ENCODE results near the gene RGL4.
"Not testable (repeated sequence)": the region's sequence is repeated elsewhere in the genome, so short reads cannot be mapped to it uniquely, and the experiment has no call there.

Gene RGL4

GRCh38 chr22:23657727-23658126 is 33.1 kb upstream of the RGL4 start:
- in situ Hi-C loops (cut with MboI; ENCODE audit: low sequenced_read_pairs, unreplicated experiment): no loop called here
- TF ChIP-seq, protein P1, sequence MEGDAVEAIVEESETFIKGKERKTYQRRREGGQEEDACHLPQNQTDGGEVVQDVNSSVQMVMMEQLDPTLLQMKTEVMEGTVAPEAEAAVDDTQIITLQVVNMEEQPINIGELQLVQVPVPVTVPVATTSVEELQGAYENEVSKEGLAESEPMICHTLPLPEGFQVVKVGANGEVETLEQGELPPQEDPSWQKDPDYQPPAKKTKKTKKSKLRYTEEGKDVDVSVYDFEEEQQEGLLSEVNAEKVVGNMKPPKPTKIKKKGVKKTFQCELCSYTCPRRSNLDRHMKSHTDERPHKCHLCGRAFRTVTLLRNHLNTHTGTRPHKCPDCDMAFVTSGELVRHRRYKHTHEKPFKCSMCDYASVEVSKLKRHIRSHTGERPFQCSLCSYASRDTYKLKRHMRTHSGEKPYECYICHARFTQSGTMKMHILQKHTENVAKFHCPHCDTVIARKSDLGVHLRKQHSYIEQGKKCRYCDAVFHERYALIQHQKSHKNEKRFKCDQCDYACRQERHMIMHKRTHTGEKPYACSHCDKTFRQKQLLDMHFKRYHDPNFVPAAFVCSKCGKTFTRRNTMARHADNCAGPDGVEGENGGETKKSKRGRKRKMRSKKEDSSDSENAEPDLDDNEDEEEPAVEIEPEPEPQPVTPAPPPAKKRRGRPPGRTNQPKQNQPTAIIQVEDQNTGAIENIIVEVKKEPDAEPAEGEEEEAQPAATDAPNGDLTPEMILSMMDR (IDR thresholded peaks at IDR 0.05; ENCODE audit: borderline replicate concordance, control extremely low read depth, extremely low read depth, insufficient read depth, missing control alignments): no peak
- no peak for DNase-seq (ENCODE audit: low spot score)

DNA sequence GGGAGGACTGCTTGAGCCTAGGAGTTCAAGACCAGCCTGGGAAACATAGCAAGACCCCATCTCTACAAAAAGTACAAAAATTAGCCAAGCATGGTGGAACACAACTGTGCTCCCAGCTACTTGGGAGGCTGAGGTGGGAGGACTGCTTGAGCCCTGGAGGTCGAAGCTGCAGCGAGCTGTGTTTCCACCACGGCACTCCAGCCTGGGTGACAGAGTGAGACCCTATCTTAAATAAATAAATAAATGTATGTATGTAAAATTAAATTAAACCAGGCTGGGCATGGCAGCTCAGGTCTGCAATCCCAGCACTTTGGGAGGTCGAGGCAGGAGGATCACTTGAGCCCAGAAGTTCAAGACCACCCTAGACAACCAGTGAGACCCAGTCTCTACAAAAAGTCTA is 30.4 kb upstream of the RGL4 start:
- DNase-seq (ENCODE audit: low spot score); in situ Hi-C loops (cut with MboI; ENCODE audit: low sequenced_read_pairs, unreplicated experiment): not testable (repeated sequence)

DNA sequence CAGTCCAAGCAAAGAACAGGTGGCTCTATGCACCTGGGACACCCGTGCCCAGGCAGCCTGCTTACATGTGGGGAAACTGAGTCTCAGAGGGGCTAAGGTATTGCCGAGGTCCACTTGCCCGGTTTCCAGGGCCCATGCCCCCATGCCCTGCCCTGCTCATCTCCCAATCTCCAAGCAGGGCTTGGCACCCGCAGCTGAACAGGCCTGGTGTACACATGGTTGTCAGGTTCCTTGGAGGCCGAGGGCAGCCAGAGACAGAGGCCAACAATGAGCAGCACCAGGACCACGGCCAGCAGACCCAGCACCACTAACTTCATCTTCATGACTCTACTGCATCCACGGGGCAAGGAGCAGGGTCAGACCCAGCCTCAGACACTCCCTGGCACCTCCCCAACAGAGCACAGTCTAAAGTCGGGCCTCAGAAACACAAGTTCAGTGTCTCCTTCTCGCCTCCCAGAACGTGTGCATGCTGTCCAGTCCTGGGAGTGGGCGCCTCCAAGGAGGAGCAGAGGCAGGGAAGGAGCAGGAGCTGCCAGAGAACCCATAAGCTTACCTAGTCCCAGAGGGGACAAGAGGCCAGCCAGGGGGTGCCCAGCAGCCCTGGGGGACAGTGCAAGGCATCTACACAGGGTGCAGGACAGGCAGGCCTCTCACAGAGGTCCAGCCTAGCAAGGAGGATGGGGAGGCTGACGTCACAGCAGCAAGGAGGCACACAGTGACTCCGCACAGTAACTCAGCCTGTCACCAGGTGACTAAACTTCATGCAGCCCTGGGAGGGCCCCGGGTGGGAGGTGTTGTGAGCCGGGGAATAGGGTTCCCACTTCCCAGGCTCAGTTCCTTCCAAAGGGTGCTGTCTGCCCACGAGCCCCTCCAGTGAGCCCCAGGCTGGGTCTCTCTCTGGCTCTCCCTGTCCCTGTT is 20.2 kb upstream of the RGL4 start:
- DNase-seq (ENCODE audit: low spot score): no peak
- TF ChIP-seq, protein P1 (IDR thresholded peaks at IDR 0.05; ENCODE audit: borderline replicate concordance, control extremely low read depth, extremely low read depth, insufficient read depth, missing control alignments): no peak
- in situ Hi-C loops (cut with MboI; ENCODE audit: low sequenced_read_pairs, unreplicated experiment): no loop called here

- in situ Hi-C loops (cut with MboI; ENCODE audit: low sequenced_read_pairs, unreplicated experiment); DNase-seq (ENCODE audit: low spot score): not testable (repeated sequence)
Measured at GRCh38 chr22:23671387-23671786, 19.4 kb upstream of the RGL4 start.

DNA sequence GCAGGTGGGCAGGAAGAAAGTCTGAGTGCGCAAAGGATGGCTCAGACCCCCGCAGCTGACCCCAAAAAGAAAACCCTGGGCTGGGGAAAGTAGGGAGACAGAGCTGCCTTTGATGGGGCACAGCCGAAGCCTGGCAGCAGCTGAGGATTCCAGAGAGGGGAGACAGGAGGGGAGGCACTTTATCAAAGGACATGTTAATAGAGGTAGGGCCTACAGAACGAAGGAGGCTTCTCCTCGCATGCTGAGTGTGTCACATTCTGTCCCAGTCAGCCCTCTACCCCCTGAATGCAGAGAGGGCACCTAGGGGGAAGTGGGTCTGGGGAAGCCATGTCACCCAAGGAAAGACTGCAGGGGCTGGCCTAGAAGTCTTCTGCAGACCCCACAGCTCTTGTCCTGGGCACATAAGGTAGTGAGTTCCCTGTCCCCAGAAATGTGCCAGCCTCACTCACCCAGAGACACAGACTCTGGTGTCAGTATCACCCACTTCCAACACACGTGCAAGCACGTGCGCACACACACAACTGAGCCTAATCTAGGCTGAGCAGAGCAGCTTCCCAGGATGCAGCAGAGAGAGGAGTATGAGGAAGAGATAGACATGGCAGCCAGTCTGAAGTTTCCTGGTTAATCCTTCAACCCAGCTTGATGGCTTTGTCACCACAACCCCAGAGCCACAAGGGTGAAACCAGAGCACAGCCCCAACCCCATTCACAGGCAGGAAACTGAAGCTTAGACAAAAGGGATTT is 18.3 kb upstream of the RGL4 start:
- DNase-seq (ENCODE audit: low spot score); in situ Hi-C loops (cut with MboI; ENCODE audit: low sequenced_read_pairs, unreplicated experiment): not testable (repeated sequence)

DNA sequence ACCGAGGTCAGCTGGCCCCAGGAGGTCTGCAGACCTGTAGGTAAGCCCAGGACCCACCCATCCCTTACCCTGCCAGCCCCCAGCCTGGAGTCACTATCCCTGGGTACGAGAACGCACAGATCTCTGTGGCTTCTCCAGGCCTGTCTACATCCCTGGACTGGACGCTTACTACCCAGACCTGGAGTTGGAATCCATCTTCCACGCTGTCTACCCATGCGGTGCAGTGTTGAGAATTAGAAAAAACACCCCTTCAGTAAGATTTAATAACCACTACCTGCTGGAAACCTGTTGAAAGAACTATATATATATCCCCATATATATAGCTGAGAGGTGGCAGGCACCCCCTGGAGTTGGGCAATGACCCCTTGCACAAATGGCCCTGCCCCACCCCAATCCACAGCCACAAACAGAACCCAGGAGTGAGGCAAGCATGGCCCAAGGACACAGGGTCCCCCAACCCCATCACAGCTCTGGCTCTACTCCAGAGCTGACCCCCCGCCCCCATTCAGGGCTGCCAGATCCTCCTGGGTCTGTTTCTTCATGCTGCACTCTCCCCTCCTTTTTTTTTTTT is 17.7 kb upstream of the RGL4 start:
- in situ Hi-C loops (cut with MboI; ENCODE audit: low sequenced_read_pairs, unreplicated experiment): no loop called here
- TF ChIP-seq, protein P1 (IDR thresholded peaks at IDR 0.05; ENCODE audit: borderline replicate concordance, control extremely low read depth, extremely low read depth, insufficient read depth, missing control alignments): no peak
- no peak for DNase-seq (ENCODE audit: low spot score)

GRCh38 chr22:23673826-23674690 is 16.8 kb upstream of the RGL4 start:
- DNase-seq (ENCODE audit: low spot score): no peak
- in situ Hi-C loops (cut with MboI; ENCODE audit: low sequenced_read_pairs, unreplicated experiment): no loop called here
- TF ChIP-seq, protein P1 (IDR thresholded peaks at IDR 0.05; ENCODE audit: borderline replicate concordance, control extremely low read depth, extremely low read depth, insufficient read depth, missing control alignments): no peak

DNA sequence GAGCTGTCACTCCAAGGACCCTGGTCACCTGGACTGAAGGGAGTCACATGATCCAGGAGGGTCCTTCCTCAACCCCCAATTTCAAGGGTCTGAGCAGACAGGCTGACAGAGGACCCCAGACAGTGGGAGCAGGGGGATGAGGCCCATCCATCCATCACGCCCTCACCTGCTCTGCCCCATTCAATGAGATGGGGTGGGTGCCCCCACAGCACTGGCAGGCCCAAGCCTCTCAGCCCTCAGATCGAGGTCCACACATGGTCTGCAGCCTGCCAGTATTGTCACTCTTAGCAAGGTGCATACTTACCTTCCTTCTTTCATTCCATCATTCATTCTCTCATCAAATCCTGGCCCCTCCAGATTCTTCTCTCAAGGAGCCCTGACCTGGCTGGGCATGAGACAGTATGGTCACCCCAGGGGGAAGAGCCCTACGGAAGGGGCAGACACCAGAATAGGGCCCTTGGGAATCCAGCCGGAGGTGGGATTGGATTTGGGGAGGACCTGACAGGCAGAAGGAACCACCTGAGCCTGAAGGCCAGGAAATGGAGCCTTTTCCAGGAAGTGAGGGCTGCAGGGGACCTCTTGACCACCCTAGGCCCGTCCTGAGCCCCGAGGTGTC is 15.8 kb upstream of the RGL4 start:
- in situ Hi-C loops (cut with MboI; ENCODE audit: low sequenced_read_pairs, unreplicated experiment); DNase-seq (ENCODE audit: low spot score): not testable (repeated sequence)

Measured in GM13976 (cell line).